ENCODE measurements around the gene ATRNL1.
A peak's percentile ranks its signal among the peaks of the same experiment; 100 is the strongest.
"Not testable (repeated sequence)": the region's sequence is repeated elsewhere in the genome, so short reads cannot be mapped to it uniquely, and the experiment has no call there.

The ATRNL1 gene

GRCh38 chr10:115063701-115064658, 29.2 kb upstream of the ATRNL1 start:
- CTCF ChIA-PET, result no interaction called here
- Mint-ChIP-seq H3K4me1 (no peaks in the 10 kb centered on the region), H3K9me3 (no peaks in the 10 kb centered on the region), H3K27me3 (peaks cover 5% of the 10 kb centered on the region), H3K36me3 (no peaks in the 10 kb centered on the region), H3K27ac (no peak overlapping the region), H3K4me3 (no peak overlapping the region)
- DNase-seq, result no peak

- no peaks in the 10 kb centered on the region for H3K9me3 Mint-ChIP-seq
- no peak for DNase-seq
- H3K36me3 Mint-ChIP-seq, result no peaks in the 10 kb centered on the region
- H3K4me3 Mint-ChIP-seq, result no peak overlapping the region
- H3K27me3 Mint-ChIP-seq, result peaks cover 4% of the 10 kb centered on the region
- CTCF ChIA-PET, result no interaction called here
- no peak overlapping the region for H3K27ac Mint-ChIP-seq
- H3K4me1 Mint-ChIP-seq, result no peaks in the 10 kb centered on the region
These were observed 27.4 kb upstream of the ATRNL1 start for GRCh38 chr10:115065801-115066200.

DNA sequence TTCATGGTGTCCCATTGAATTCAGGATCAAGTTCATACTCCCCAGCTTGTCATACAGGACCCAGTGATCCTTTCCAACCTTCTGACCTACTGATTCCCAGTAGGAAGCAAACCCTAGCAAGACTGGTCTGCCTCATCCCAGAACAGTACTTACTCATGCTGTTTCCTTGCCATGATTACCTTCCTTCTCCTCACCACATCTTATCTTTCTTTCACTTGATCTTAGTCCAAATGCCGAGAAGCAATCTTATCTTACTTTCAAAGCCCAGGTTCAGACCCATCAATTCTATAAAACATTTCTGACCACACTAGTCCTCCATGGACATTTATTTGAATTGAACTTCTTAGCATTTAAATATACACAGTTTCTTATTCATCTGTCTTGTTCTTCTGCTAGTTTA, 26.6 kb upstream of the ATRNL1 start:
- no peaks in the 10 kb centered on the region for H3K36me3 Mint-ChIP-seq

GRCh38 chr10:115073796-115074195, 19.4 kb upstream of the ATRNL1 start:
- H3K27ac Mint-ChIP-seq, result no peak overlapping the region
- no peaks in the 10 kb centered on the region for H3K4me1 Mint-ChIP-seq
- H3K4me3 Mint-ChIP-seq, result no peak overlapping the region
- DNase-seq, result no peak
- no peaks in the 10 kb centered on the region for H3K9me3 Mint-ChIP-seq
- H3K36me3 Mint-ChIP-seq, result no peaks in the 10 kb centered on the region
- CTCF ChIA-PET, result no interaction called here
- peaks cover 5% of the 10 kb centered on the region for H3K27me3 Mint-ChIP-seq

More for the DNA sequence above, 26.6 kb upstream of the ATRNL1 start:
- DNase-seq, result no peak
- CTCF ChIA-PET, result no interaction called here
- H3K27me3 Mint-ChIP-seq, result peaks cover 4% of the 10 kb centered on the region
- no peak overlapping the region for H3K4me3 Mint-ChIP-seq
- H3K27ac Mint-ChIP-seq, result no peak overlapping the region
- H3K4me1 Mint-ChIP-seq, result no peaks in the 10 kb centered on the region
- H3K9me3 Mint-ChIP-seq, result no peaks in the 10 kb centered on the region

- CTCF ChIA-PET, result no interaction called here
These were observed 10.7 kb upstream of the ATRNL1 start for GRCh38 chr10:115082506-115082905.

GRCh38 chr10:115084277-115084850, 8.8 kb upstream of the ATRNL1 start:
- H3K4me1 Mint-ChIP-seq, result no peaks in the 10 kb centered on the region
- no peaks in the 10 kb centered on the region for H3K9me3 Mint-ChIP-seq
- H3K4me3 Mint-ChIP-seq, result no peak overlapping the region
- CTCF ChIA-PET, result no interaction called here
- no peak for DNase-seq
- peaks cover 14% of the 10 kb centered on the region for H3K27me3 Mint-ChIP-seq
- no peak overlapping the region for H3K27ac Mint-ChIP-seq
- no peaks in the 10 kb centered on the region for H3K36me3 Mint-ChIP-seq

More at GRCh38 chr10:115082506-115082905, 10.7 kb upstream of the ATRNL1 start:
- H3K4me1 Mint-ChIP-seq, result no peaks in the 10 kb centered on the region
- no peak overlapping the region for H3K27ac Mint-ChIP-seq
- H3K4me3 Mint-ChIP-seq, result no peak overlapping the region
- no peaks in the 10 kb centered on the region for H3K9me3 Mint-ChIP-seq
- H3K36me3 Mint-ChIP-seq, result no peaks in the 10 kb centered on the region
- H3K27me3 Mint-ChIP-seq, result peaks cover 4% of the 10 kb centered on the region
- no peak for DNase-seq

- Mint-ChIP-seq H3K27ac (no peak overlapping the region), H3K36me3 (peaks cover 2% of the 10 kb centered on the region), H3K4me1 (peaks cover 17% of the 10 kb centered on the region), H3K27me3 (peaks cover 62% of the 10 kb centered on the region), H3K9me3 (no peaks in the 10 kb centered on the region), H3K4me3 (peak overlapping the region; percentile 6)
- CTCF ChIA-PET, result interaction anchor here (1.4 kb wide), 1 partner anchor 215 kb away, joined by 3 read pairs; no protein-coding TSS in a partner anchor
- no peak for DNase-seq
These were observed 2.0 kb upstream of the ATRNL1 start for GRCh38 chr10:115091161-115091560.

DNA sequence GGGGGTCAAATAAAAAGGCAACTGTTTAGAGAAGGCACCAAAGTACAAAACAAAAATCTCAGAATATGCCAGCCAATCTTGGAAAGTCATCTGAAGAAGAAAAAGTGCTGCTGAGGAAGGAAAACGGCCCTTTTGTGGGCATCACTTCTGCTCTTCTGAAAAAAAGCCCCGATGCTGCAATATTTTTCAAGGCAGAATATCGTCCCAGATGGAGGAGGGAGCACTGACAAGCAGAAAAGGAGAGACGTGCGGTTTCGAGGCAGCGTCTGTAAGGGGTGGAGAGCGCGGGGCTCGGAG, 959 bp upstream of the ATRNL1 start:
- CTCF ChIA-PET, result no interaction called here
- no peak for DNase-seq
- Mint-ChIP-seq H3K4me1 (peaks cover 17% of the 10 kb centered on the region), H3K27ac (no peak overlapping the region), H3K27me3 (peaks cover 62% of the 10 kb centered on the region), H3K9me3 (no peaks in the 10 kb centered on the region), H3K36me3 (peaks cover 2% of the 10 kb centered on the region), H3K4me3 (peak overlapping the region; percentile 74)

DNA sequence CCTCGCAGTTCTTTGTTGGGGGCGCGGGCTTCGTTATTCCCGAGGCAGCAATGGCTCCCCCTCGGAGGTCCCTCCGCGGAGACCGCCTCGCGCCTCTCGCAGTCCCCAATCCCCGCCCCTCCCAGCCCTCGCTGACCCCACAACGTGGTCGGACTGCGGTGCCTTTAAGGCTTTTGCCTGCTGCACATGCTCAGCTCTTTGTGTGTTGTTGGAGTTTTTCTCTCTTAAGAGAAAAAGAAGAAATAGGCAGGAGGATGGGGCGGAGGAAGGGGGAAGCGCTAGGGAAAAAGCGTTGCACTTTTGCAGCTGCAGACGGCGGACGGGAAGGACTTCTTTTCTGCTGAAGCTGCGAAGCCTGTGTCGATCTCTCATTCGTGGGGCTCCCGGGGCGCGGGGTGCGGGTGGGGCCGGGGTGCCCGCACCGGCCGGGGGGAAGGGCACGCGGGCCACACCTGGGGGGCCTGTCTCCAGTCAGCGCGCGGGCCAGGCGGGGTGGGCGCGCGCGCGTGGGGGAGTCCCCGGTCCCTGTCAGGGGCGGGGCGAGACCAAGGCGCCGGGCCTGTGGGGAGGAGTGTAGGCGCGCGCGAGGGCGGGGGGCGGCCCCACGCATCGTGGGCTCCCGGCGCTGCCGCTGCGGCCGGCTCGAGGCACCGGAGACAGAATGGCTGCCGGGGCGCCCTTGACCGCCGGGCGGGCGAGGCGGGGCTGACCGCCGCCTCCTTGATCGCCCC, 445 bp upstream of the ATRNL1 start:
- peak; percentile 52 for DNase-seq
- Mint-ChIP-seq H3K27me3 (peaks cover 62% of the 10 kb centered on the region), H3K27ac (no peak overlapping the region), H3K4me1 (peaks cover 17% of the 10 kb centered on the region), H3K36me3 (peaks cover 2% of the 10 kb centered on the region), H3K9me3 (no peaks in the 10 kb centered on the region), H3K4me3 (peak overlapping the region; percentile 74)
- CTCF ChIA-PET, result no interaction called here

GRCh38 chr10:115093776-115094408, 727 bp downstream of the ATRNL1 start:
- DNase-seq, result peak; percentile 25
- H3K9me3 Mint-ChIP-seq, result no peaks in the 10 kb centered on the region
- peak overlapping the region; percentile 51 for H3K4me3 Mint-ChIP-seq
- peaks cover 2% of the 10 kb centered on the region for H3K36me3 Mint-ChIP-seq
- peaks cover 56% of the 10 kb centered on the region for H3K27me3 Mint-ChIP-seq
- CTCF ChIA-PET, result no interaction called here
- no peak overlapping the region for H3K27ac Mint-ChIP-seq
- H3K4me1 Mint-ChIP-seq, result peaks cover 17% of the 10 kb centered on the region

DNA sequence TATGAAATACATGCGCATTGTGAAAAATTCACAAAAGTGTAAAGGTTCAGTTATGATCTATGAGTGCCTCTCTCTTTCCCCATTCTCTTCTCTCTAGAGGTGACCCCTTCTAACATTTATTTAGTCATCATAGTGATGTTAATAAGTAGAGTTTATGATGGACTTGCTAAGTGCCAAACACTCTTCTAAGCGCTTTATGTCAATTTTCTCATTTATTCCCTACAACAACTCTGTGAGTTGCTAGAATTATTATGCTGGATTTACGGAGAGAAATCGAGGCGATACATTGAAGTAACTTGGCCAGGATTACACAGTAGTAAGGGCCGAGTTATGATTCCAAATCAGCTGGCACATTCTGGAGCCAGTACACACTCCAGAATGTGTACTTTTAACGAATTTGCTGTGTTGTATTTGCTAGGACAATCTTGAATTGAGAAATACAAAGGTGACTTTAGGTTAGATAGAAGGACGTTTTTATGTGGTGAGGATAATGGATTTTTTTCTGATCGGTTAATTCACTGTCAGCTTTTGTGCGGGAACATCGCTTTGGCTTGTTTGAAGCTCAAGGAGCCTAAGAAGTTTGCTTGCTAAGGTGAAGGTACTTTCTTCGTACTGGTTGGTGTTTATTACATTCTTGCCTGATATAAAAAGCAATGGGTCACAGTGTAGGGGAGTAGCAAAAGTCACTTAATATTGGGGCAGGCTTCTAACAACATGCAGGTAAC, 1.4 kb downstream of the ATRNL1 start:
- CTCF ChIA-PET, result no interaction called here
- Mint-ChIP-seq H3K4me3 (peak overlapping the region; percentile 51), H3K27me3 (peaks cover 49% of the 10 kb centered on the region), H3K4me1 (peaks cover 17% of the 10 kb centered on the region), H3K36me3 (peaks cover 2% of the 10 kb centered on the region), H3K9me3 (no peaks in the 10 kb centered on the region), H3K27ac (no peak overlapping the region)
- no peak for DNase-seq

GRCh38 chr10:115095758-115096157, 2.6 kb downstream of the ATRNL1 start:
- peaks cover 2% of the 10 kb centered on the region for H3K36me3 Mint-ChIP-seq
- H3K4me3 Mint-ChIP-seq, result no peak overlapping the region
- DNase-seq, result no peak
- H3K4me1 Mint-ChIP-seq, result peaks cover 17% of the 10 kb centered on the region
- H3K9me3 Mint-ChIP-seq, result no peaks in the 10 kb centered on the region
- CTCF ChIA-PET, result interaction anchor here (0.9 to 1.0 kb wide), 2 partner anchors 216 to 219 kb away, joined by 3 read pairs; no protein-coding TSS in a partner anchor
- peaks cover 48% of the 10 kb centered on the region for H3K27me3 Mint-ChIP-seq
- no peak overlapping the region for H3K27ac Mint-ChIP-seq

- DNase-seq, result no peak
- Mint-ChIP-seq H3K27ac (no peak overlapping the region), H3K4me1 (no peaks in the 10 kb centered on the region), H3K4me3 (no peak overlapping the region), H3K9me3 (peaks cover 15% of the 10 kb centered on the region), H3K27me3 (peaks cover 3% of the 10 kb centered on the region), H3K36me3 (no peaks in the 10 kb centered on the region)
- CTCF ChIA-PET, result no interaction called here
These were observed 10.5 kb downstream of the ATRNL1 start for GRCh38 chr10:115103700-115104099.

GRCh38 chr10:115105411-115105810, 12.2 kb downstream of the ATRNL1 start:
- DNase-seq, H3K36me3 Mint-ChIP-seq, H3K4me1 Mint-ChIP-seq, H3K27ac Mint-ChIP-seq, H3K27me3 Mint-ChIP-seq, H3K4me3 Mint-ChIP-seq, CTCF ChIA-PET: not testable (repeated sequence)
- peaks cover 15% of the 10 kb centered on the region for H3K9me3 Mint-ChIP-seq
